HepG2 (cell line): ENCODE measurements around the gene FOSL2. TPM values are rescaled to one million over a fixed set of nuclear protein-coding genes. Genes with fewer than 3 reads are reported as not detected.
A peak's percentile ranks its signal among the peaks of the same experiment; 100 is the strongest.

Experiments
- E2F2 ChIP-seq: sonication (generic); formaldehyde crosslinking; IDR thresholded peaks from 2 replicates; pipeline ENCODE4 v1.4.0; 2020; ENCODE audit warnings: missing genetic modification reagents, borderline replicate concordance
- GTF2F1 ChIP-seq: fragments of 150-350 bp; IDR thresholded peaks from 2 replicates; pipeline ENCODE4 v1.6.1; 2014; ENCODE audit warnings: low read length
- HOXA3 ChIP-seq: sonication (generic); formaldehyde crosslinking; IDR thresholded peaks from 2 replicates; pipeline ENCODE4 v1.5.0; 2020; ENCODE audit warnings: missing genetic modification reagents
- KLF16 ChIP-seq, 2 experiments: sonication (generic) in 1 of 2; formaldehyde crosslinking in 1 of 2; IDR thresholded peaks; 2 replicates each; pipeline versions ENCODE4 v1.6.1 to v1.8.0; 2016 to 2023; ENCODE audit warnings: missing genetic modification reagents in 2 of 2, missing compliant biosample characterization in 1 of 2
- MAF1 ChIP-seq: sonication (generic); formaldehyde crosslinking; IDR thresholded peaks from 2 replicates; pipeline ENCODE4 v1.5.0; 2020; ENCODE audit warnings: missing genetic modification reagents, borderline replicate concordance
- NR2F6 ChIP-seq, 2 experiments: IDR thresholded peaks; 2 replicates each; pipeline ENCODE4 v1.6.1; 2016; ENCODE audit warnings: antibody characterized with exemption in 1 of 2, mild to moderate bottlenecking in 1 of 2
- TBL1XR1 ChIP-seq: fragments of 150-350 bp; IDR thresholded peaks from 2 replicates; pipeline ENCODE4 v1.6.1; 2014; ENCODE audit warnings: borderline replicate concordance, low read length; ENCODE audit not compliant: partially characterized antibody
- THAP9 ChIP-seq: sonication (generic); formaldehyde crosslinking; IDR thresholded peaks from 2 replicates; pipeline ENCODE4; 2020; ENCODE audit warnings: missing genetic modification reagents, mild to moderate bottlenecking, borderline replicate concordance
- XBP1 ChIP-seq: sonication (generic); formaldehyde crosslinking; IDR thresholded peaks from 2 replicates; pipeline ENCODE4 v1.5.0; 2020; ENCODE audit warnings: missing genetic modification reagents
- ZNF335 ChIP-seq: sonication (generic); formaldehyde crosslinking; IDR thresholded peaks from 2 replicates; pipeline ENCODE4 v1.4.0; 2020; ENCODE audit warnings: missing genetic modification reagents
- ZNF597 ChIP-seq: sonication (generic); formaldehyde crosslinking; IDR thresholded peaks from 2 replicates; pipeline ENCODE4 v1.5.0; 2020; ENCODE audit warnings: missing genetic modification reagents
- ZNF598 ChIP-seq: sonication (generic); formaldehyde crosslinking; IDR thresholded peaks from 2 replicates; pipeline ENCODE4 v1.5.1; 2020; ENCODE audit warnings: mild to moderate bottlenecking, missing genetic modification reagents, borderline replicate concordance
- ZNF709 ChIP-seq: sonication (generic); formaldehyde crosslinking; IDR thresholded peaks from 2 replicates; pipeline ENCODE4 v1.5.0; 2020; ENCODE audit warnings: mild to moderate bottlenecking, missing genetic modification reagents
- ZNF891 ChIP-seq: sonication (generic); formaldehyde crosslinking; IDR thresholded peaks from 2 replicates; pipeline ENCODE4 v1.5.0; 2020; ENCODE audit warnings: mild to moderate bottlenecking, missing genetic modification reagents
- polyA plus RNA-seq, 8 experiments: library from polyadenylated mRNA; depleted of rRNA in 3 of 8; stranded (reverse) in 7 of 8; unstranded in 1 of 8; fragments of >200 nt; fragmentation: Illumina TruSeq in 4 of 8; extraction: Trizol in 4 of 8; gene quantifications; 2 replicates each; pipeline versions ENCODE4 v1.2.1 to v1.2.3, GENCODE V29; 2011 to 2016; ENCODE audit warnings: low read depth in 4 of 8, missing spikeins in 1 of 8, mixed read lengths in 1 of 8; ENCODE audit not compliant: insufficient read depth in 1 of 8
- total RNA-seq, 5 experiments: library from RNA; depleted of rRNA; stranded (reverse); fragments of >200 nt; fragmentation: Illumina TruSeq; extraction: Trizol; gene quantifications; 2 replicates each; pipeline ENCODE4 v1.2.3, GENCODE V29; 2016; ENCODE audit warnings: low read depth in 1 of 5
- TF ChIP-seq, protein P1 (sequence below): sonication (generic); formaldehyde crosslinking; conservative IDR thresholded peaks from 2 replicates; pipeline ENCODE4 v1.8.1; 2023; ENCODE audit warnings: missing genetic modification reagents
- TF ChIP-seq, protein P2 (sequence below): sonication (generic); formaldehyde crosslinking; IDR thresholded peaks from 2 replicates; pipeline ENCODE4 v1.4.0; 2020; ENCODE audit warnings: missing genetic modification reagents, borderline replicate concordance

The FOSL2 gene
- total and polyA plus RNA-seq, 2 of the 13 experiments (the other 11 are each of a cell fraction or from before 2014, with no cell fraction given) = 3.4 to 18.1 TPM

- 0 out of 2 replicates have a peak, but pooled peaks have one; percentile 23 for TF ChIP-seq THAP9
- peak; percentile 8; the same call in 1 of the 2 replicates for TF ChIP-seq ZNF891 (CRISPR knock-in tag)
- TF ChIP-seq, protein P1, sequence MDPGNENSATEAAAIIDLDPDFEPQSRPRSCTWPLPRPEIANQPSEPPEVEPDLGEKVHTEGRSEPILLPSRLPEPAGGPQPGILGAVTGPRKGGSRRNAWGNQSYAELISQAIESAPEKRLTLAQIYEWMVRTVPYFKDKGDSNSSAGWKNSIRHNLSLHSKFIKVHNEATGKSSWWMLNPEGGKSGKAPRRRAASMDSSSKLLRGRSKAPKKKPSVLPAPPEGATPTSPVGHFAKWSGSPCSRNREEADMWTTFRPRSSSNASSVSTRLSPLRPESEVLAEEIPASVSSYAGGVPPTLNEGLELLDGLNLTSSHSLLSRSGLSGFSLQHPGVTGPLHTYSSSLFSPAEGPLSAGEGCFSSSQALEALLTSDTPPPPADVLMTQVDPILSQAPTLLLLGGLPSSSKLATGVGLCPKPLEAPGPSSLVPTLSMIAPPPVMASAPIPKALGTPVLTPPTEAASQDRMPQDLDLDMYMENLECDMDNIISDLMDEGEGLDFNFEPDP (CRISPR knock-in tag) = no peak
- TF ChIP-seq HOXA3 (CRISPR knock-in tag) = peak; percentile 82
- TF ChIP-seq TBL1XR1 = no peak
- peak; percentile 71; the same call in 1 of the 2 replicates for TF ChIP-seq ZNF335
- no peak for TF ChIP-seq ZNF598 (CRISPR knock-in tag)
- TF ChIP-seq NR2F6 (IDR thresholded peaks at IDR 0.05) = no peak
- TF ChIP-seq NR2F6 (CRISPR knock-in tag; IDR thresholded peaks at IDR 0.05) = peak; percentile 55; the same call in 1 of the 2 replicates
- no peak for TF ChIP-seq GTF2F1
- no peak for TF ChIP-seq ZNF597 (CRISPR knock-in tag)
- no peak for TF ChIP-seq ZNF709
- 0 out of 4 replicates have a peak, but pooled peaks of 1 of the 2 experiments have one; percentile 17 for TF ChIP-seq KLF16 (CRISPR knock-in tag; IDR thresholded peaks at IDR 0.05)
- no peak for TF ChIP-seq XBP1
- TF ChIP-seq E2F2 (CRISPR knock-in tag) = no peak
- TF ChIP-seq, protein P2, sequence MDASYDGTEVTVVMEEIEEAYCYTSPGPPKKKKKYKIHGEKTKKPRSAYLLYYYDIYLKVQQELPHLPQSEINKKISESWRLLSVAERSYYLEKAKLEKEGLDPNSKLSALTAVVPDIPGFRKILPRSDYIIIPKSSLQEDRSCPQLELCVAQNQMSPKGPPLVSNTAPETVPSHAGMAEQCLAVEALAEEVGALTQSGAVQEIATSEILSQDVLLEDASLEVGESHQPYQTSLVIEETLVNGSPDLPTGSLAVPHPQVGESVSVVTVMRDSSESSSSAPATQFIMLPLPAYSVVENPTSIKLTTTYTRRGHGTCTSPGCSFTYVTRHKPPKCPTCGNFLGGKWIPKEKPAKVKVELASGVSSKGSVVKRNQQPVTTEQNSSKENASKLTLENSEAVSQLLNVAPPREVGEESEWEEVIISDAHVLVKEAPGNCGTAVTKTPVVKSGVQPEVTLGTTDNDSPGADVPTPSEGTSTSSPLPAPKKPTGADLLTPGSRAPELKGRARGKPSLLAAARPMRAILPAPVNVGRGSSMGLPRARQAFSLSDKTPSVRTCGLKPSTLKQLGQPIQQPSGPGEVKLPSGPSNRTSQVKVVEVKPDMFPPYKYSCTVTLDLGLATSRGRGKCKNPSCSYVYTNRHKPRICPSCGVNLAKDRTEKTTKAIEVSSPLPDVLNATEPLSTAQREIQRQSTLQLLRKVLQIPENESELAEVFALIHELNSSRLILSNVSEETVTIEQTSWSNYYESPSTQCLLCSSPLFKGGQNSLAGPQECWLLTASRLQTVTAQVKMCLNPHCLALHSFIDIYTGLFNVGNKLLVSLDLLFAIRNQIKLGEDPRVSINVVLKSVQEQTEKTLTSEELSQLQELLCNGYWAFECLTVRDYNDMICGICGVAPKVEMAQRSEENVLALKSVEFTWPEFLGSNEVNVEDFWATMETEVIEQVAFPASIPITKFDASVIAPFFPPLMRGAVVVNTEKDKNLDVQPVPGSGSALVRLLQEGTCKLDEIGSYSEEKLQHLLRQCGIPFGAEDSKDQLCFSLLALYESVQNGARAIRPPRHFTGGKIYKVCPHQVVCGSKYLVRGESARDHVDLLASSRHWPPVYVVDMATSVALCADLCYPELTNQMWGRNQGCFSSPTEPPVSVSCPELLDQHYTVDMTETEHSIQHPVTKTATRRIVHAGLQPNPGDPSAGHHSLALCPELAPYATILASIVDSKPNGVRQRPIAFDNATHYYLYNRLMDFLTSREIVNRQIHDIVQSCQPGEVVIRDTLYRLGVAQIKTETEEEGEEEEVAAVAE = peak; percentile 64; the same call in 1 of the 2 replicates
- TF ChIP-seq MAF1 = no peak
Observed at GRCh38 chr2:28359222-28360057, 33.2 kb upstream of the FOSL2 start (continued).
